ENCODE data around the gene TSHZ2.
"Not testable (repeated sequence)": the region's sequence is repeated elsewhere in the genome, so short reads cannot be mapped to it uniquely, and the experiment has no call there.

TSHZ2 gene

GRCh38 chr20:53524589-53525312 is 552.6 kb downstream of the TSHZ2 start:
- in situ Hi-C loops (cut with HindIII; ENCODE audit: low pct_ligation_motif_present, low pct_unique_long_range_greater_than_20kb, low sequenced_read_pairs) = no loop called here
- no peak for DNase-seq

- no peak for DNase-seq
- in situ Hi-C loops (cut with HindIII; ENCODE audit: low pct_ligation_motif_present, low pct_unique_long_range_greater_than_20kb, low sequenced_read_pairs) = no loop called here
Observed at GRCh38 chr20:53527196-53527595, 555.0 kb downstream of the TSHZ2 start.

- no peak for DNase-seq
- in situ Hi-C loops (cut with HindIII; ENCODE audit: low pct_ligation_motif_present, low pct_unique_long_range_greater_than_20kb, low sequenced_read_pairs) = no loop called here
Observed at GRCh38 chr20:53529658-53530057, 557.5 kb downstream of the TSHZ2 start.

GRCh38 chr20:53530440-53530839 is 558.3 kb downstream of the TSHZ2 start:
- DNase-seq = no peak
- in situ Hi-C loops (cut with HindIII; ENCODE audit: low pct_ligation_motif_present, low pct_unique_long_range_greater_than_20kb, low sequenced_read_pairs) = no loop called here

GRCh38 chr20:53532654-53533312 is 560.6 kb downstream of the TSHZ2 start:
- DNase-seq; in situ Hi-C loops (cut with HindIII; ENCODE audit: low pct_ligation_motif_present, low pct_unique_long_range_greater_than_20kb, low sequenced_read_pairs): not testable (repeated sequence)

GRCh38 chr20:53533500-53533899 is 561.3 kb downstream of the TSHZ2 start:
- in situ Hi-C loops (cut with HindIII; ENCODE audit: low pct_ligation_motif_present, low pct_unique_long_range_greater_than_20kb, low sequenced_read_pairs) = no loop called here
- no peak for DNase-seq

GRCh38 chr20:53534037-53534436 is 561.9 kb downstream of the TSHZ2 start:
- in situ Hi-C loops (cut with HindIII; ENCODE audit: low pct_ligation_motif_present, low pct_unique_long_range_greater_than_20kb, low sequenced_read_pairs) = no loop called here
- DNase-seq = no peak

GRCh38 chr20:53535878-53536277 is 563.7 kb downstream of the TSHZ2 start:
- no peak for DNase-seq
- in situ Hi-C loops (cut with HindIII; ENCODE audit: low pct_ligation_motif_present, low pct_unique_long_range_greater_than_20kb, low sequenced_read_pairs) = no loop called here

GRCh38 chr20:53536382-53536781 is 564.2 kb downstream of the TSHZ2 start:
- in situ Hi-C loops (cut with HindIII; ENCODE audit: low pct_ligation_motif_present, low pct_unique_long_range_greater_than_20kb, low sequenced_read_pairs); DNase-seq: not testable (repeated sequence)

- in situ Hi-C loops (cut with HindIII; ENCODE audit: low pct_ligation_motif_present, low pct_unique_long_range_greater_than_20kb, low sequenced_read_pairs) = no loop called here
- DNase-seq = no peak
Observed at GRCh38 chr20:53539516-53539915, 567.4 kb downstream of the TSHZ2 start.

Data from ACHN (cell line).